K562 (cell line): ENCODE measurements around the gene SEMA4F. TPM values are rescaled to one million over a fixed set of nuclear protein-coding genes. Genes with fewer than 3 reads are reported as not detected.

ENCODE experiments used
- ASH1L ChIP-seq: fragments of 450-650 bp; IDR thresholded peaks from 2 replicates; pipeline ENCODE4 v1.6.1; 2018; ENCODE audit warnings: borderline replicate concordance, mild to moderate bottlenecking, low read depth; ENCODE audit not compliant: partially characterized antibody
- BRCA1 ChIP-seq, 2 experiments: fragments of 450-650 bp in 1 of 2; sonication (generic) in 1 of 2; formaldehyde crosslinking in 1 of 2; IDR thresholded peaks; 2 replicates each; pipeline versions ENCODE4 v1.5.0 to v1.6.1; 2017 to 2020; ENCODE audit warnings: mild to moderate bottlenecking in 1 of 2, missing genetic modification reagents in 1 of 2
- GATAD2A ChIP-seq: fragments of 450-650 bp; IDR thresholded peaks from 2 replicates; pipeline ENCODE4 v1.6.1; 2017
- HDAC3 ChIP-seq: fragments of 450-650 bp; IDR thresholded peaks from 2 replicates; pipeline ENCODE4 v1.6.1; 2018; ENCODE audit warnings: borderline replicate concordance, mild to moderate bottlenecking, moderate library complexity; ENCODE audit not compliant: partially characterized antibody
- MGA ChIP-seq: fragments of 450-650 bp; IDR thresholded peaks from 2 replicates; pipeline ENCODE4 v1.6.1; 2016; ENCODE audit warnings: mild to moderate bottlenecking, moderate library complexity
- NRF1 ChIP-seq, 2 experiments: fragments of 450-650 bp; IDR thresholded peaks in 1 of 2; conservative IDR thresholded peaks in 1 of 2; 2 replicates each; pipeline ENCODE4 v1.6.1; 2014; ENCODE audit warnings: mild to moderate bottlenecking in 2 of 2
- POLR2AphosphoS2 ChIP-seq: IDR thresholded peaks from 2 replicates; pipeline ENCODE4 v1.6.1; 2012; ENCODE audit warnings: low read length, improper control_type of control experiment
- UBTF ChIP-seq, 2 experiments: IDR thresholded peaks; 2 replicates each; pipeline ENCODE4 v1.6.1; 2012; ENCODE audit warnings: improper control_type of control experiment in 2 of 2, low read depth in 2 of 2, low read length in 2 of 2, borderline replicate concordance in 1 of 2
- YY1 ChIP-seq, 3 experiments: IDR thresholded peaks; 2 replicates each; pipeline ENCODE4 v1.6.1; 2011; ENCODE audit warnings: low read length in 2 of 3, mild to moderate bottlenecking in 2 of 3, moderate library complexity in 2 of 3, borderline replicate concordance in 1 of 3, control low read depth in 1 of 3, low read depth in 1 of 3; ENCODE audit not compliant: insufficient read depth in 3 of 3, insufficient replicate concordance in 2 of 3, control insufficient read depth in 1 of 3, insufficient read length in 1 of 3; ENCODE audit errors: extremely low read depth in 1 of 3
- ZFX ChIP-seq: sonication (generic); formaldehyde crosslinking; IDR thresholded peaks from 2 replicates; pipeline ENCODE4 v1.8.0; 2022; ENCODE audit warnings: mild to moderate bottlenecking, missing genetic modification reagents, moderate library complexity
- ZNF830 ChIP-seq: fragments of 250-450 bp; sonication (Bioruptor Pico); IDR thresholded peaks from 2 replicates; pipeline ENCODE4 v1.5.0; 2021; ENCODE audit warnings: mild to moderate bottlenecking
- polyA plus RNA-seq, 8 experiments: library from polyadenylated mRNA; depleted of rRNA in 4 of 8; stranded (reverse) in 5 of 8; unstranded in 3 of 8; fragments of >200 nt; fragmentation: Nextera tagmentation in 2 of 8; fragmentation: Illumina TruSeq in 1 of 8; extraction: Ambion mirVana in 2 of 8; extraction: Trizol in 1 of 8; gene quantifications; 2 replicates each; pipeline versions ENCODE4 v1.2.1 to v1.2.3, GENCODE V29; 2011 to 2014; ENCODE audit warnings: inconsistent platforms in 1 of 8, missing spikeins in 1 of 8
- total RNA-seq, 7 experiments: library from RNA; depleted of rRNA in 6 of 7; stranded (reverse); fragments of >200 nt in 6 of 7; fragmentation: Illumina TruSeq in 2 of 7; extraction: Trizol in 2 of 7; gene quantifications; 2 replicates each; pipeline versions ENCODE4 v1.2.1 to v1.2.3, GENCODE V29; 2011 to 2021; ENCODE audit warnings: low replicate concordance in 1 of 7

Gene SEMA4F
- total and polyA plus RNA-seq, 9 of the 15 experiments (the other 6 are each of a cell fraction or from before 2014, with no cell fraction given), result 0.08 to 1.6 (median 0.33) TPM

GRCh38 chr2:74653985-74654882 lies at the start of gene SEMA4F (continued):
- peak; percentile 86 for TF ChIP-seq MGA
- peak; percentile 84 to 86 for TF ChIP-seq NRF1 (conservative IDR thresholded peaks at IDR 0.05 in 1 of 2, IDR thresholded peaks at IDR 0.05 in 1 of 2)
- TF ChIP-seq GATAD2A, result 0 out of 2 replicates have a peak, but pooled peaks have one; percentile 26
- no peak for TF ChIP-seq BRCA1 (IDR thresholded peaks at IDR 0.05)
- TF ChIP-seq BRCA1 (CRISPR knock-in tag; IDR thresholded peaks at IDR 0.05), result no peak
- TF ChIP-seq HDAC3, result no peak
- peak; percentile 44 to 87; a peak in 3 of 4 replicates for TF ChIP-seq UBTF (IDR thresholded peaks at IDR 0.05; ENCODE audit: borderline replicate concordance in 1 of 2, low read depth in 2 of 2, low read length in 2 of 2)
- TF ChIP-seq ZFX (CRISPR knock-in tag), result peak; percentile 16; the same call in 1 of the 2 replicates
- no peak for TF ChIP-seq POLR2AphosphoS2
- no peak for TF ChIP-seq ZNF830 (CRISPR knock-in tag)
- TF ChIP-seq YY1 (IDR thresholded peaks at IDR 0.05; ENCODE audit: borderline replicate concordance in 1 of 3, control insufficient read depth in 1 of 3, extremely low read depth in 1 of 3, insufficient read depth in 3 of 3, insufficient read length in 1 of 3, insufficient replicate concordance in 2 of 3, low read depth in 1 of 3, low read length in 2 of 3), result peak in 2 of 3 experiments; percentile 38 to 53
- TF ChIP-seq ASH1L, result peak; percentile 48
